ENCODE measurements around the gene S100A16. TPM values are rescaled to one million over a fixed set of nuclear protein-coding genes. Genes with fewer than 3 reads are reported as not detected.

Gene S100A16
- total RNA-seq (100 to 1,000 TPM in 1 of 2 donors, 10 to 100 TPM in 1; 46.0 to 101 TPM), polyA plus RNA-seq (ENCODE audit: insufficient read length in 2 of 2) (100 to 1,000 TPM; 120 to 135 TPM)
- long read RNA-seq, donor 1, transcript S100A16-204 (3 exons, 1,118 nt), result major isoform, 82 of 101 reads
- long read RNA-seq, donor 1, transcript S100A16-203 (3 exons, 956 nt), result minor isoform, 9 of 101 reads
- long read RNA-seq, donor 1, partial matches to known transcripts, result 10 of 101 reads
- long read RNA-seq, donor 1, other reads (novel, unspliced or antisense), result 0 of 101 reads
- long read RNA-seq, donor 2, transcript S100A16-204 (3 exons, 1,118 nt), result major isoform, 39 of 40 reads
- long read RNA-seq, donor 2, partial matches to known transcripts, result 0 of 40 reads
- long read RNA-seq, donor 2, other reads (novel, unspliced or antisense), result 0 of 40 reads
- long read RNA-seq, donor 3, transcript S100A16-204 (3 exons, 1,118 nt), result major isoform, 27 of 31 reads
- long read RNA-seq, donor 3, partial matches to known transcripts, result 0 of 31 reads
- long read RNA-seq, donor 3, other reads (novel, unspliced or antisense), result 0 of 31 reads
- long read RNA-seq, donor 4, transcript S100A16-203 (3 exons, 956 nt), result major isoform, 80 of 169 reads
- long read RNA-seq, donor 4, transcript S100A16-204 (3 exons, 1,118 nt), result major isoform, 80 of 169 reads
- long read RNA-seq, donor 4, partial matches to known transcripts, result 6 of 169 reads
- long read RNA-seq, donor 4, other reads (novel, unspliced or antisense), result 0 of 169 reads

GRCh38 chr1:153612755-153613331 is at the start of gene S100A16:
S100A16 (minus strand) TSS chr1:153613137; CDS start chr1:153608151, 4,986 bp downstream.
- Histone ChIP-seq H3K4me3 (ENCODE audit: low read depth, low read length) (peak within 1 kb of the TSS; percentile 43), H3K36me3 (ENCODE audit: control insufficient read depth, insufficient read depth, low read length) (peaks cover 9% of the 10 kb centered on the region), H3K27me3 (ENCODE audit: control insufficient read depth, insufficient read depth, low read length) (no peaks in the 10 kb centered on the region), H3K9me3 (ENCODE audit: control insufficient read depth, insufficient read depth, low read length) (no peaks in the 10 kb centered on the region), H3K27ac (ENCODE audit: low read depth, low read length) (peak within 1 kb of the TSS; percentile 82), H3K4me1 (ENCODE audit: control insufficient read depth, insufficient read depth, low read length) (peaks cover 54% of the 10 kb centered on the region)
- peak in 2 of 6 donors; percentile 38 to 71 for DNase-seq (ENCODE audit: low read depth in 4 of 6, low spot score in 6 of 6)
- WGBS (ENCODE audit: insufficient coverage), result 32% methylated on average over 6 of the region's 9 CpGs

- H3K36me3 ChIP-seq (ENCODE audit: control insufficient read depth, insufficient read depth, low read length), result peaks cover 62% of the 10 kb centered on the region
- H3K27ac ChIP-seq (ENCODE audit: low read depth, low read length), result no peak overlapping the region
- no peak for DNase-seq (ENCODE audit: low read depth in 4 of 6, low spot score in 6 of 6)
- H3K27me3 ChIP-seq (ENCODE audit: control insufficient read depth, insufficient read depth, low read length), result no peaks in the 10 kb centered on the region
- no peaks in the 10 kb centered on the region for H3K9me3 ChIP-seq (ENCODE audit: control insufficient read depth, insufficient read depth, low read length)
- WGBS (ENCODE audit: insufficient coverage), result no CpG with 5 or more reads among the region's 2 CpGs
- H3K4me3 ChIP-seq (ENCODE audit: low read depth, low read length), result no peak overlapping the region
- peaks cover 14% of the 10 kb centered on the region for H3K4me1 ChIP-seq (ENCODE audit: control insufficient read depth, insufficient read depth, low read length)
These were observed 49.3 kb upstream of the S100A16 start for GRCh38 chr1:153662269-153662668.

GRCh38 chr1:153661111-153661708 is 48.3 kb upstream of the S100A16 start:
- WGBS (ENCODE audit: insufficient coverage), result 35% methylated on average over 5 of the region's 9 CpGs
- Histone ChIP-seq H3K27ac (ENCODE audit: low read depth, low read length) (no peak overlapping the region), H3K4me3 (ENCODE audit: low read depth, low read length) (no peak overlapping the region), H3K9me3 (ENCODE audit: control insufficient read depth, insufficient read depth, low read length) (no peaks in the 10 kb centered on the region), H3K4me1 (ENCODE audit: control insufficient read depth, insufficient read depth, low read length) (peaks cover 14% of the 10 kb centered on the region), H3K27me3 (ENCODE audit: control insufficient read depth, insufficient read depth, low read length) (no peaks in the 10 kb centered on the region), H3K36me3 (ENCODE audit: control insufficient read depth, insufficient read depth, low read length) (peaks cover 51% of the 10 kb centered on the region)
- peak in 1 of 6 donors; percentile 63 for DNase-seq (ENCODE audit: low read depth in 4 of 6, low spot score in 6 of 6)

GRCh38 chr1:153659656-153660055 is 46.7 kb upstream of the S100A16 start:
- no peak for DNase-seq (ENCODE audit: low read depth in 4 of 6, low spot score in 6 of 6)
- no peak overlapping the region for H3K27ac ChIP-seq (ENCODE audit: low read depth, low read length)
- peaks cover 39% of the 10 kb centered on the region for H3K36me3 ChIP-seq (ENCODE audit: control insufficient read depth, insufficient read depth, low read length)
- no peaks in the 10 kb centered on the region for H3K27me3 ChIP-seq (ENCODE audit: control insufficient read depth, insufficient read depth, low read length)
- peaks cover 14% of the 10 kb centered on the region for H3K4me1 ChIP-seq (ENCODE audit: control insufficient read depth, insufficient read depth, low read length)
- WGBS (ENCODE audit: insufficient coverage), result no CpG with 5 or more reads among the region's 9 CpGs
- H3K4me3 ChIP-seq (ENCODE audit: low read depth, low read length), result peak overlapping the region; percentile 92
- no peaks in the 10 kb centered on the region for H3K9me3 ChIP-seq (ENCODE audit: control insufficient read depth, insufficient read depth, low read length)

- Histone ChIP-seq H3K27me3 (ENCODE audit: control insufficient read depth, insufficient read depth, low read length) (no peaks in the 10 kb centered on the region), H3K4me3 (ENCODE audit: low read depth, low read length) (peak overlapping the region; percentile 92), H3K36me3 (ENCODE audit: control insufficient read depth, insufficient read depth, low read length) (peaks cover 34% of the 10 kb centered on the region), H3K4me1 (ENCODE audit: control insufficient read depth, insufficient read depth, low read length) (peaks cover 14% of the 10 kb centered on the region), H3K27ac (ENCODE audit: low read depth, low read length) (peak overlapping the region; percentile 91), H3K9me3 (ENCODE audit: control insufficient read depth, insufficient read depth, low read length) (no peaks in the 10 kb centered on the region)
- WGBS (ENCODE audit: insufficient coverage), result 48% methylated on average over 8 of the region's 8 CpGs
- no peak for DNase-seq (ENCODE audit: low read depth in 4 of 6, low spot score in 6 of 6)
These were observed 46.2 kb upstream of the S100A16 start for GRCh38 chr1:153659175-153659534.

GRCh38 chr1:153658400-153659174 is 45.6 kb upstream of the S100A16 start, which contains the start of gene SNAPIN:
SNAPIN (plus strand) TSS chr1:153658703; CDS start chr1:153658744, 41 bp downstream.
- H3K9me3 ChIP-seq (ENCODE audit: control insufficient read depth, insufficient read depth, low read length), result no peaks in the 10 kb centered on the region
- DNase-seq (ENCODE audit: low read depth in 4 of 6, low spot score in 6 of 6), result peak; percentile 79 to 97 (median 85)
- peaks cover 14% of the 10 kb centered on the region for H3K4me1 ChIP-seq (ENCODE audit: control insufficient read depth, insufficient read depth, low read length)
- H3K27ac ChIP-seq (ENCODE audit: low read depth, low read length), result peak within 1 kb of the TSS; percentile 91
- H3K36me3 ChIP-seq (ENCODE audit: control insufficient read depth, insufficient read depth, low read length), result peaks cover 30% of the 10 kb centered on the region
- no peaks in the 10 kb centered on the region for H3K27me3 ChIP-seq (ENCODE audit: control insufficient read depth, insufficient read depth, low read length)
- under 1% methylated on average over 50 of the region's 53 CpGs for WGBS (ENCODE audit: insufficient coverage)
- peak within 1 kb of the TSS; percentile 92 for H3K4me3 ChIP-seq (ENCODE audit: low read depth, low read length)

GRCh38 chr1:153655333-153655732 is 42.4 kb upstream of the S100A16 start:
- DNase-seq (ENCODE audit: low read depth in 4 of 6, low spot score in 6 of 6), result no peak
- no peak overlapping the region for H3K4me3 ChIP-seq (ENCODE audit: low read depth, low read length)
- no peak overlapping the region for H3K27ac ChIP-seq (ENCODE audit: low read depth, low read length)
- H3K36me3 ChIP-seq (ENCODE audit: control insufficient read depth, insufficient read depth, low read length), result peaks cover 8% of the 10 kb centered on the region
- no peaks in the 10 kb centered on the region for H3K27me3 ChIP-seq (ENCODE audit: control insufficient read depth, insufficient read depth, low read length)
- WGBS (ENCODE audit: insufficient coverage), result no CpG with 5 or more reads among the region's 3 CpGs
- H3K4me1 ChIP-seq (ENCODE audit: control insufficient read depth, insufficient read depth, low read length), result peaks cover 14% of the 10 kb centered on the region
- H3K9me3 ChIP-seq (ENCODE audit: control insufficient read depth, insufficient read depth, low read length), result no peaks in the 10 kb centered on the region

- no peak overlapping the region for H3K27ac ChIP-seq (ENCODE audit: low read depth, low read length)
- no peaks in the 10 kb centered on the region for H3K36me3 ChIP-seq (ENCODE audit: control insufficient read depth, insufficient read depth, low read length)
- no peaks in the 10 kb centered on the region for H3K27me3 ChIP-seq (ENCODE audit: control insufficient read depth, insufficient read depth, low read length)
- peaks cover 13% of the 10 kb centered on the region for H3K4me1 ChIP-seq (ENCODE audit: control insufficient read depth, insufficient read depth, low read length)
- H3K9me3 ChIP-seq (ENCODE audit: control insufficient read depth, insufficient read depth, low read length), result no peaks in the 10 kb centered on the region
- WGBS (ENCODE audit: insufficient coverage), result 88% methylated on average over 2 of the region's 3 CpGs
- H3K4me3 ChIP-seq (ENCODE audit: low read depth, low read length), result no peak overlapping the region
- no peak for DNase-seq (ENCODE audit: low read depth in 4 of 6, low spot score in 6 of 6)
These were observed 40.0 kb upstream of the S100A16 start for GRCh38 chr1:153652805-153653500.

Measured in spinal cord (tissue), 10 donors.